H1 (cell line): ENCODE data around the gene LHB. TPM values are rescaled to one million over a fixed set of nuclear protein-coding genes. Genes with fewer than 3 reads are reported as not detected.

ENCODE experiments used
- CTCF ChIA-PET: fragments of 300-600 bp; sonication (Branson Sonifier 250); formaldehyde crosslinking; loops from one replicate; lab custom pipeline; 2021; ENCODE audit not compliant: partially characterized antibody; lab: Charles Lee
- POLR2A ChIA-PET: fragments of 300-600 bp; sonication (Branson Sonifier 250); formaldehyde crosslinking; loops from one replicate; lab custom pipeline; 2021; ENCODE audit warnings: inconsistent platforms; ENCODE audit not compliant: partially characterized antibody; lab: Charles Lee
- DNase-seq, 2 experiments: peaks; one replicate each; pipeline versions ENCODE4 v3.0.0 to v3.0.0-alpha.2; 2010 to 2022; ENCODE audit warnings: low spot score in 2 of 2, low read depth in 1 of 2, mixed read lengths in 1 of 2
- FAIRE-seq: peaks from 2 replicates; lab custom pipeline; 2011; peaks lifted over from hg19 to GRCh38; lab: Jason Lieb, UNC
- H2AFZ ChIP-seq: 2 replicates; pipeline ENCODE4 v1.8.1; 2012; ENCODE audit warnings: low read length, inconsistent platforms
- H2AK5ac ChIP-seq: 2 replicates; pipeline ENCODE4 v1.6.1; 2013; ENCODE audit warnings: low read depth, low read length
- H2BK120ac ChIP-seq: replicated peaks from 2 replicates; pipeline ENCODE3; 2013; ENCODE audit warnings: low read depth, low read length, inconsistent platforms
- H2BK12ac ChIP-seq: 2 replicates; pipeline ENCODE4 v1.6.1; 2013; ENCODE audit warnings: low read depth, low read length
- H2BK15ac ChIP-seq: 2 replicates; pipeline ENCODE4 v1.6.1; 2013; ENCODE audit warnings: low read length
- H2BK20ac ChIP-seq: 2 replicates; pipeline ENCODE4 v1.6.1; 2013; ENCODE audit warnings: low read length
- H2BK5ac ChIP-seq: 2 replicates; pipeline ENCODE4 v1.6.1; 2013; ENCODE audit warnings: low read depth, low read length
- H3K14ac ChIP-seq: 2 replicates; pipeline ENCODE4 v1.6.1; 2013; ENCODE audit warnings: inconsistent platforms; ENCODE audit not compliant: insufficient read length
- H3K18ac ChIP-seq: 2 replicates; pipeline ENCODE4 v1.6.1; 2013; ENCODE audit warnings: low read length; ENCODE audit errors: extremely low read depth
- H3K23ac ChIP-seq: 2 replicates; pipeline ENCODE4 v1.6.1; 2013; ENCODE audit warnings: inconsistent platforms; ENCODE audit not compliant: insufficient read length
- H3K23me2 ChIP-seq: 2 replicates; pipeline ENCODE4 v1.6.1; 2013; ENCODE audit warnings: low read depth, low read length
- H3K27ac ChIP-seq: 2 replicates; pipeline ENCODE4 v1.6.1; 2011; ENCODE audit warnings: low read depth, low read length, inconsistent platforms
- H3K27me3 ChIP-seq, 4 experiments: replicated peaks in 1 of 4; 1 replicate in 1 of 4; 2 replicates in 3 of 4; pipeline versions ENCODE4 v1.6.1 to v1.8.1; 2011 to 2013; ENCODE audit warnings: low read length in 3 of 4, mild to moderate bottlenecking in 3 of 4, inconsistent platforms in 2 of 4, mixed read lengths in 2 of 4, moderate library complexity in 1 of 4; ENCODE audit not compliant: control insufficient read depth in 3 of 4, insufficient read depth in 3 of 4; ENCODE audit errors: extremely low read depth in 1 of 4
- H3K36me3 ChIP-seq, 4 experiments: 2 replicates each; pipeline versions ENCODE4 v1.6.1 to v1.8.1; 2011 to 2013; ENCODE audit warnings: mild to moderate bottlenecking in 4 of 4, low read length in 3 of 4, moderate library complexity in 2 of 4, control low read depth in 1 of 4, inconsistent platforms in 1 of 4; ENCODE audit not compliant: insufficient read depth in 4 of 4, control insufficient read depth in 2 of 4
- H3K4ac ChIP-seq: replicated peaks from 2 replicates; pipeline ENCODE3; 2013; ENCODE audit warnings: low read length, low read depth, mixed read lengths, inconsistent platforms; ENCODE audit not compliant: insufficient read length
- H3K4me1 ChIP-seq, 4 experiments: replicated peaks in 1 of 4; 1 replicate in 1 of 4; 2 replicates in 3 of 4; pipeline versions ENCODE4 v1.6.1 to v1.8.1; 2011 to 2013; ENCODE audit warnings: low read length in 3 of 4, inconsistent platforms in 2 of 4, mixed read lengths in 1 of 4; ENCODE audit not compliant: insufficient read depth in 4 of 4, control insufficient read depth in 3 of 4
- H3K4me2 ChIP-seq, 2 experiments: 2 replicates each; pipeline versions ENCODE4 v1.6.1 to v1.8.1; 2011 to 2013; ENCODE audit warnings: low read depth in 2 of 2, low read length in 2 of 2, control low read depth in 1 of 2, inconsistent platforms in 1 of 2, mild to moderate bottlenecking in 1 of 2; ENCODE audit not compliant: insufficient read depth in 1 of 2
- H3K4me3 ChIP-seq, 4 experiments: fragments of 200-600, 300-600 bp in 1 of 4; sonication (generic), shearing (Covaris generic), sonication (Bioruptor Twin) in 1 of 4; 2 replicates each; pipeline versions ENCODE4 v1.5.1 to v1.8.1; 2011 to 2016; ENCODE audit warnings: low read length in 4 of 4, low read depth in 3 of 4, control low read depth in 2 of 4, inconsistent platforms in 2 of 4, mild to moderate bottlenecking in 2 of 4, mixed read lengths in 1 of 4, moderate library complexity in 1 of 4; ENCODE audit not compliant: insufficient read depth in 2 of 4; ENCODE audit errors: extremely low read depth in 1 of 4
- H3K56ac ChIP-seq: replicated peaks from 2 replicates; pipeline ENCODE3; 2013; ENCODE audit warnings: low read depth, mild to moderate bottlenecking, mixed read lengths, low read length, inconsistent platforms; ENCODE audit not compliant: insufficient read length
- H3K79me1 ChIP-seq: 2 replicates; pipeline ENCODE4 v1.6.1; 2013; ENCODE audit warnings: low read depth, low read length, control low read depth
- H3K79me2 ChIP-seq, 2 experiments: 2 replicates each; pipeline versions ENCODE4 v1.6.1 to v1.8.1; 2012 to 2013; ENCODE audit warnings: low read length in 2 of 2, mild to moderate bottlenecking in 2 of 2, inconsistent platforms in 1 of 2; ENCODE audit not compliant: insufficient read depth in 2 of 2, control insufficient read depth in 1 of 2
- H3K9ac ChIP-seq, 4 experiments: replicated peaks in 1 of 4; 1 replicate in 1 of 4; 2 replicates in 3 of 4; pipeline versions ENCODE4 v1.6.1 to v1.8.1; 2011 to 2013; ENCODE audit warnings: low read depth in 3 of 4, low read length in 3 of 4, control low read depth in 2 of 4, mild to moderate bottlenecking in 2 of 4, moderate library complexity in 2 of 4, inconsistent platforms in 1 of 4; ENCODE audit errors: extremely low read depth in 1 of 4
- H3K9me3 ChIP-seq, 2 experiments: 2 replicates each; pipeline versions ENCODE4 v1.6.1 to v1.8.1; 2012 to 2013; ENCODE audit warnings: mild to moderate bottlenecking in 2 of 2, moderate library complexity in 2 of 2, control low read depth in 1 of 2, inconsistent platforms in 1 of 2, low read depth in 1 of 2, low read length in 1 of 2, mixed read lengths in 1 of 2; ENCODE audit not compliant: insufficient read depth in 2 of 2
- H4K20me1 ChIP-seq, 2 experiments: replicated peaks in 1 of 2; 2 replicates each; pipeline versions ENCODE3 to v1.8.1; 2011 to 2013; ENCODE audit warnings: inconsistent platforms in 2 of 2, low read length in 2 of 2, mild to moderate bottlenecking in 1 of 2; ENCODE audit not compliant: insufficient read depth in 2 of 2, control insufficient read depth in 1 of 2
- H4K5ac ChIP-seq: 2 replicates; pipeline ENCODE4 v1.6.1; 2013; ENCODE audit warnings: low read length, low read depth, mixed read lengths, inconsistent platforms; ENCODE audit not compliant: insufficient read length
- H4K8ac ChIP-seq: 2 replicates; pipeline ENCODE4 v1.8.0; 2013; ENCODE audit warnings: mild to moderate bottlenecking, moderate library complexity, low read length, inconsistent platforms; ENCODE audit not compliant: insufficient read depth; ENCODE audit errors: extremely low read depth
- H4K91ac ChIP-seq: replicated peaks from 2 replicates; pipeline ENCODE3; 2013; ENCODE audit warnings: low read length, mixed read lengths, inconsistent platforms; ENCODE audit not compliant: insufficient read length
- ASH2L ChIP-seq: fragments of 200-600, 300-600 bp; sonication (generic); IDR thresholded peaks from one replicate; pipeline ENCODE4 v1.7.1; 2017; ENCODE audit warnings: low read length
- ATF3 ChIP-seq: IDR thresholded peaks from 2 replicates; pipeline ENCODE4 v1.6.1; 2011; ENCODE audit warnings: low read depth, mild to moderate bottlenecking, low read length; ENCODE audit not compliant: insufficient read depth
- RXRA ChIP-seq: IDR thresholded peaks from 2 replicates; pipeline ENCODE4 v1.6.1; 2011; ENCODE audit warnings: low read depth, mild to moderate bottlenecking, low read length, moderate library complexity; ENCODE audit not compliant: insufficient read depth
- SIN3A ChIP-seq, 2 experiments: IDR thresholded peaks in 1 of 2; conservative IDR thresholded peaks in 1 of 2; 2 replicates each; pipeline ENCODE4 v1.6.1; 2011 to 2012; ENCODE audit warnings: low read length in 2 of 2, improper control_type of control experiment in 1 of 2, low read depth in 1 of 2, mild to moderate bottlenecking in 1 of 2
- SIRT6 ChIP-seq: IDR thresholded peaks from one replicate; pipeline ENCODE4 v1.7.1; 2012; ENCODE audit warnings: low read length, inconsistent platforms
- WGBS, 2 experiments: shearing (Covaris generic) in 1 of 2; methylation state at CpG; one replicate each; pipeline versions ENCODE4 v1.1.6 to v1.1.7; 2013 to 2015; ENCODE audit warnings: low lambda C conversion rate in 2 of 2, mixed read lengths in 2 of 2, inconsistent platforms in 1 of 2, low coverage in 1 of 2, missing lambda C conversion rate in 1 of 2; ENCODE audit not compliant: insufficient replicate concordance in 2 of 2, insufficient coverage in 1 of 2, insufficient read length in 1 of 2; ENCODE audit errors: extremely low coverage in 1 of 2, missing lambda C conversion rate in 1 of 2; 5-methylcytosine and 5-hydroxymethylcytosine counted together
- polyA plus RNA-seq, 7 experiments: library from polyadenylated mRNA; depleted of rRNA in 3 of 7; stranded (reverse) in 5 of 7; unstranded in 2 of 7; fragments of >200 nt in 5 of 7; fragments of 200-250 nt in 2 of 7; gene quantifications; 1 replicate in 5 of 7; 2 replicates in 1 of 7; 4 replicates in 1 of 7; pipeline versions ENCODE4 v1.2.1 to v1.2.3, GENCODE V29; 2011 to 2013; ENCODE audit warnings: missing spikeins in 2 of 7, mixed read lengths in 2 of 7
- total RNA-seq: library from RNA; stranded (reverse); fragmentation: NEBNext Ultra II Directional; extraction: Animal tissue kit (Norgen Biotek cat#: 25700); gene quantifications from 2 replicates; pipeline ENCODE4 v1.2.1, GENCODE V29; 2021

Gene LHB
- total and polyA plus RNA-seq, 2 of the 8 experiments (the other 6 are each of a cell fraction or from before 2014, with no cell fraction given) = 0.53 TPM; not detected in 1

DNA sequence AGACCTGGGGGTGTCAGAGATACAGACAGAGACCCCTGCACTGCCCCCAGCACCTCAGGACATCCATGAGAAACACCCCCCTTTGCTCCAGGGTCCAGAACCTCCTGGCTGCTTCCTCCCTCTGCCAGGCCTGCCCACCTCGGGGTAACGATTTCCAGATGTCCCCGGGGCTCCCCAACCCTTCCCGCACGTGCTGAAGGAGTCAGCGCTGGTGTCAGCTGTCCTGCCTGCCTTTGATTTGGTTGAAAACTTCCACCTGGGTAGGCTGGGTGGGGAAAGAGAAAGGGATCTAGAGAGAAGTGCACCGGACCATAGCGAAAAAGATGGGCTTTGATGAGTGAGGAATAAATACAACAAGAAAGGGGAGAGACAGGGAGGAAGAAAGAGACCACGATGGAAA is 42.2 kb upstream of the LHB start:
- Histone ChIP-seq H4K5ac (no peak overlapping the region), H3K4me1 (peaks cover 0 to 14% (median 12%) of the 10 kb centered on the region in 4 experiments; a peak in 6 of 7 replicates), H3K56ac (no peak overlapping the region), H4K8ac (no peak overlapping the region), H3K79me1 (no peaks in the 10 kb centered on the region), H2BK120ac (no peak overlapping the region), H4K20me1 (peaks cover 0 to 2% of the 10 kb centered on the region in 2 experiments), H3K4me3 (no peak overlapping the region), H3K18ac (no peak overlapping the region), H3K9me3 (no peaks in the 10 kb centered on the region), H3K36me3 (no peaks in the 10 kb centered on the region), H3K14ac (no peak overlapping the region), H2BK12ac (no peak overlapping the region), H3K4me2 (no peak overlapping the region), H2AFZ (no peak overlapping the region), H3K27ac (no peak overlapping the region), H3K4ac (no peak overlapping the region), H2BK20ac (no peak overlapping the region), H3K9ac (no peak overlapping the region), H3K27me3 (peaks cover 10 to 48% (median 44%) of the 10 kb centered on the region in 4 experiments), H3K23me2 (peaks cover 6% of the 10 kb centered on the region; the same call in 1 of the 2 replicates), H4K91ac (no peak overlapping the region), H3K79me2 (no peaks in the 10 kb centered on the region), H2AK5ac (no peak overlapping the region), H2BK5ac (no peak overlapping the region), H3K23ac (no peak overlapping the region), H2BK15ac (no peak overlapping the region)
- DNase-seq (no peak), FAIRE-seq (no peak)
- ChIA-PET POLR2A (interaction anchor here (0.7 to 2.1 kb wide), 3 partner anchors 15 to 30 kb away, joined by 3 to 6 read pairs (median 3); no protein-coding TSS in a partner anchor), CTCF (interaction anchor here (0.6 to 3.5 kb wide), 6 partner anchors 15 to 257 kb away, joined by 3 to 25 read pairs (median 4); no protein-coding TSS in a partner anchor)
- WGBS, 2 experiments = 88% methylated on average over 9 of the region's 9 CpGs; no CpG with 5 or more reads in 1 of the 2 experiments
- TF ChIP-seq ASH2L (no peak), SIRT6 (no peak), SIN3A (conservative IDR thresholded peaks at IDR 0.05 in 1 of 2, IDR thresholded peaks at IDR 0.05 in 1 of 2; ENCODE audit: low read depth in 1 of 2, low read length in 2 of 2) (no peak), ATF3 (no peak), RXRA (no peak)
